ENCODE data around the gene PTCD3.

DNA sequence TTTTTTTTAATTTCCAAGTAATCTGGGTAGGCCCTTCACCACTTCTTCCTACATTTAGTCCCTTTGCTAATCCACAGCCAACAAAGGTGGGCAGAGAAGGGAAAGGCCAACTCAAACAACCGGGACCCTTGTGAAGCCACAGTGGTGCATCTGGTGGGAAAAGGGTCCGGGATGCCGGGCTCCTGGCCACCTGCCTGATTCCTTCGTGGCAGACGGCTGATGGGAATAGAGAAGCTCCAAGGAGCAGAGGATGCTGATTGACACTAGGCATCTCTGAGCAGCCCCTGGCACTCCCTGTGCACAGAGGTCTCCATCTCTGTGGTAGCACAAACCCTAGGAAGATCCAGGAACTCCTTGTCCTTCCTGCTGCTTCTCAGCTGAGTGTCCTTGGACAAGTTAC lies 37.4 kb upstream of the PTCD3 start:
- TF ChIP-seq POLR2A (IDR thresholded peaks at IDR 0.05), result no peak
- TF ChIP-seq, protein P1, sequence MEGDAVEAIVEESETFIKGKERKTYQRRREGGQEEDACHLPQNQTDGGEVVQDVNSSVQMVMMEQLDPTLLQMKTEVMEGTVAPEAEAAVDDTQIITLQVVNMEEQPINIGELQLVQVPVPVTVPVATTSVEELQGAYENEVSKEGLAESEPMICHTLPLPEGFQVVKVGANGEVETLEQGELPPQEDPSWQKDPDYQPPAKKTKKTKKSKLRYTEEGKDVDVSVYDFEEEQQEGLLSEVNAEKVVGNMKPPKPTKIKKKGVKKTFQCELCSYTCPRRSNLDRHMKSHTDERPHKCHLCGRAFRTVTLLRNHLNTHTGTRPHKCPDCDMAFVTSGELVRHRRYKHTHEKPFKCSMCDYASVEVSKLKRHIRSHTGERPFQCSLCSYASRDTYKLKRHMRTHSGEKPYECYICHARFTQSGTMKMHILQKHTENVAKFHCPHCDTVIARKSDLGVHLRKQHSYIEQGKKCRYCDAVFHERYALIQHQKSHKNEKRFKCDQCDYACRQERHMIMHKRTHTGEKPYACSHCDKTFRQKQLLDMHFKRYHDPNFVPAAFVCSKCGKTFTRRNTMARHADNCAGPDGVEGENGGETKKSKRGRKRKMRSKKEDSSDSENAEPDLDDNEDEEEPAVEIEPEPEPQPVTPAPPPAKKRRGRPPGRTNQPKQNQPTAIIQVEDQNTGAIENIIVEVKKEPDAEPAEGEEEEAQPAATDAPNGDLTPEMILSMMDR (IDR thresholded peaks at IDR 0.05), result no peak

All from testis (tissue), 2 donors.